Endothelial cell of umbilical vein (primary cell): ENCODE data around the gene MEOX1. TPM values are rescaled to one million over a fixed set of nuclear protein-coding genes. Genes with fewer than 3 reads are reported as not detected.

Experiments
- BruUV-seq: library from RNA; stranded (reverse); fragments of 400-500 nt; replicated peaks from 2 replicates; lab custom pipeline; 2021; lab: Mats Ljungman, UMichigan
- CTCF ChIA-PET: fragments of 300-600, 350-600 bp; sonication (Branson Sonifier 250); formaldehyde crosslinking; loops from one replicate; lab custom pipeline; 2021; ENCODE audit warnings: antibody characterized with exemption, inconsistent platforms; lab: Charles Lee
- POLR2A ChIA-PET: fragments of 300-600, 350-600 bp; sonication (Branson Sonifier 250); formaldehyde crosslinking; loops from one replicate; lab custom pipeline; 2021; ENCODE audit warnings: antibody characterized with exemption, inconsistent platforms; lab: Charles Lee
- DNase-seq: peaks from one replicate; pipeline ENCODE4 v3.0.0-alpha.2; 2011; ENCODE audit warnings: low read depth, low spot score
- FAIRE-seq: peaks from 2 replicates; lab custom pipeline; 2011; peaks lifted over from hg19 to GRCh38; lab: Jason Lieb, UNC
- H2AFZ ChIP-seq: 2 replicates; pipeline ENCODE4 v1.6.0; 2012; ENCODE audit warnings: low read depth, low read length, control low read depth, inconsistent platforms
- H3K27ac ChIP-seq: 2 replicates; pipeline ENCODE4 v1.5.1; 2011; ENCODE audit warnings: low read depth, mild to moderate bottlenecking, control low read depth, low read length, moderate library complexity; ENCODE audit not compliant: insufficient read depth
- H3K27me3 ChIP-seq, 2 experiments: 2 replicates each; pipeline versions ENCODE4 v1.6.0 to v1.6.1; 2011; ENCODE audit warnings: low read length in 2 of 2, mixed read lengths in 1 of 2; ENCODE audit not compliant: control insufficient read depth in 2 of 2, insufficient read depth in 2 of 2
- H3K36me3 ChIP-seq, 2 experiments: 2 replicates in 1 of 2; 3 replicates in 1 of 2; pipeline ENCODE4 v1.5.1; 2011; ENCODE audit warnings: low read length in 2 of 2, mild to moderate bottlenecking in 1 of 2, moderate library complexity in 1 of 2; ENCODE audit not compliant: control insufficient read depth in 2 of 2, insufficient read depth in 2 of 2; ENCODE audit errors: extremely low read depth in 1 of 2
- H3K4me1 ChIP-seq: 3 replicates; pipeline ENCODE4 v1.5.1; 2011; ENCODE audit warnings: mild to moderate bottlenecking, low read length; ENCODE audit not compliant: control insufficient read depth, insufficient read depth; ENCODE audit errors: extremely low read depth
- H3K4me2 ChIP-seq: 2 replicates; pipeline ENCODE4 v1.6.1; 2011; ENCODE audit warnings: low read length, control low read depth, mixed read lengths; ENCODE audit not compliant: insufficient read depth
- H3K4me3 ChIP-seq, 3 experiments: fragments of 200-600 bp in 1 of 3; sonication (generic), shearing (Covaris generic) in 1 of 3; replicated peaks in 1 of 3; 2 replicates each; pipeline ENCODE4 v1.5.1; 2011 to 2016; ENCODE audit warnings: control low read depth in 3 of 3, low read length in 3 of 3, mild to moderate bottlenecking in 2 of 3, inconsistent platforms in 1 of 3, low read depth in 1 of 3, moderate library complexity in 1 of 3; ENCODE audit not compliant: insufficient read depth in 1 of 3
- H3K79me2 ChIP-seq: 2 replicates; pipeline ENCODE4 v1.6.0; 2012; ENCODE audit warnings: low read length, inconsistent platforms; ENCODE audit not compliant: control insufficient read depth, insufficient read depth
- H3K9ac ChIP-seq: replicated peaks from 2 replicates; pipeline ENCODE3; 2011; ENCODE audit warnings: low read length, control low read depth; ENCODE audit not compliant: insufficient read depth; ENCODE audit errors: extremely low read depth
- H3K9me1 ChIP-seq: replicated peaks from 3 replicates; pipeline ENCODE4 v1.6.0; 2011; ENCODE audit warnings: mild to moderate bottlenecking, low read length; ENCODE audit not compliant: control insufficient read depth, insufficient read depth; ENCODE audit errors: extremely low read depth
- H3K9me3 ChIP-seq: replicated peaks from 2 replicates; pipeline ENCODE4 v1.5.1; 2012; ENCODE audit warnings: low read length, inconsistent platforms; ENCODE audit not compliant: control insufficient read depth, insufficient read depth
- H4K20me1 ChIP-seq: replicated peaks from 2 replicates; pipeline ENCODE3; 2011; ENCODE audit warnings: mild to moderate bottlenecking, low read length; ENCODE audit not compliant: control insufficient read depth, insufficient read depth; ENCODE audit errors: extremely low read depth
- EZH2 ChIP-seq: IDR thresholded peaks from 2 replicates; pipeline ENCODE4 v1.6.1; 2012; ENCODE audit warnings: borderline replicate concordance, low read depth, mild to moderate bottlenecking, moderate library complexity, low read length, inconsistent platforms; ENCODE audit not compliant: severe bottlenecking
- FOS ChIP-seq: IDR thresholded peaks from 2 replicates; pipeline ENCODE4 v1.6.1; 2011; ENCODE audit warnings: mild to moderate bottlenecking, low read length, moderate library complexity, borderline replicate concordance; ENCODE audit not compliant: insufficient read depth
- GATA2 ChIP-seq: IDR thresholded peaks from 2 replicates; pipeline ENCODE4 v1.7.0; 2011; ENCODE audit warnings: low read depth, mild to moderate bottlenecking, moderate library complexity, mixed read lengths, low read length; ENCODE audit not compliant: insufficient read length, insufficient read depth
- JUN ChIP-seq: IDR thresholded peaks from 2 replicates; pipeline ENCODE4 v1.6.1; 2011; ENCODE audit warnings: borderline replicate concordance, low read depth; ENCODE audit not compliant: insufficient read length, insufficient read depth
- MYC ChIP-seq: IDR thresholded peaks from one replicate; pipeline ENCODE4 v1.6.1; 2011; ENCODE audit warnings: mild to moderate bottlenecking, low read depth, low read length
- POLR2A ChIP-seq: IDR thresholded peaks from 2 replicates; pipeline ENCODE4 v1.6.1; 2012; ENCODE audit warnings: low read depth, mild to moderate bottlenecking, control low read depth, low read length
- POLR2AphosphoS5 ChIP-seq: IDR thresholded peaks from 2 replicates; pipeline ENCODE4 v1.6.1; 2012; ENCODE audit warnings: low read depth, mild to moderate bottlenecking, control low read depth, low read length, moderate library complexity; ENCODE audit not compliant: insufficient read depth
- dilution Hi-C: fragments of 300-500 bp; cut with MboI; formaldehyde crosslinking; loops from one replicate; pipeline ENCODE4 v1.15.0; 2019; ENCODE audit warnings: low sequenced_read_pairs; ENCODE audit not compliant: extremely low pct_ligation_motif_present
- intact Hi-C: fragments of 100-400 bp; cut with micrococcal nuclease; formaldehyde crosslinking; loops from one replicate; pipeline ENCODE4 v1.10.0; 2022
- polyA plus RNA-seq, 4 experiments: library from polyadenylated mRNA; depleted of rRNA in 3 of 4; stranded (reverse) in 3 of 4; unstranded in 1 of 4; fragments of >200 nt; gene quantifications; 2 replicates each; pipeline versions ENCODE4 v1.2.1 to v1.2.3, GENCODE V29; 2011 to 2012; ENCODE audit warnings: missing spikeins in 1 of 4
- total RNA-seq: library from RNA; stranded (reverse); gene quantifications from 2 replicates; pipeline ENCODE4 v1.2.3, GENCODE V29; 2021
- TF ChIP-seq, protein P1 (sequence below), 2 donors: IDR thresholded peaks; 1 replicate in 1 of 2; 2 replicates in 1 of 2; pipeline ENCODE4 v1.5.1; 2011; ENCODE audit warnings: low read length in 2 of 2, mild to moderate bottlenecking in 2 of 2, moderate library complexity in 2 of 2, control low read depth in 1 of 2, inconsistent platforms in 1 of 2, low read depth in 1 of 2; ENCODE audit not compliant: insufficient read depth in 1 of 2; ENCODE audit errors: extremely low read depth in 1 of 2
- TF ChIP-seq, protein P2 (sequence below): IDR thresholded peaks from 2 replicates; pipeline ENCODE4 v1.6.1; 2011; ENCODE audit not compliant: insufficient read depth, insufficient read length

MEOX1 gene
- total and polyA plus RNA-seq, 2 donors (not counting 3 experiments of a cell fraction or from before 2014, with no cell fraction given) = 0.06 TPM; not detected in 1

DNA sequence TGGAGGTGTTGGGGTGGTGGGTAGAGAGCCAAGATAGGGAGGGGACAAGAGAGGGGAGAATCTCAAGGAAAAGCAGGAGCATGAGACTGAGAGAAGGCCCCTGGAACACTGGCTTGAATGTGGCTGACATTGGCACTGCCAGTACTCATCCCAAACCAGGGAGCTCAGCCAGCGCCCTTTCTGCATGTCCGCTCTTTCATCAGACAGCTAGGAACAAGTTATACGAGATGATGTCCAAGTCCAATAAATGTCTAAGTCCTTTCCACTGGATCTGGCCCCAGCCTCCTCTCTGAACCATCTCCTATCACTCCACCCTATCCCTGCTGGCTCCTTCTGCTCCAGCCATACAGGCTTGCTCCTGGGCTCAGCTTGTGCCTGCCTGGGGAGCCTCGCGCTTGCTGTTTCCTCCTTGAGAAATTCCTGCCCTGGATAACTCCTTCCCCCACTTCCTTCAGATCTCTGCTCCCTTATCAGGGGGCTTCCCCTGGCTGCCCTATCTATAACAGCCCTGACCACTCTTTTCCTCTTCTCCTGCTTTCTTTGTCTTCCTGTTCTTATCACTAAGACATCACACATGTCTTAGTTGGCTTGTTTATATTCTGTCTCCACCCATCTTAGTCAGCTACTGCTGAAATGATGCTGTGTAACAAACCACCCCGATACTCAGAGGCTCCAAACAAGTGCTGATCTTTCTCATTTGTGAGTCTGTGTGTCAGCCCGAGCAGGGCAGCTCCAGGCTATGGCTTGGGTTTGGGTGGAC is 37.1 kb upstream of the MEOX1 start:
- Histone ChIP-seq H3K4me3 (no peak overlapping the region), H3K36me3 (no peaks in the 10 kb centered on the region), H3K79me2 (no peaks in the 10 kb centered on the region), H3K9ac (no peak overlapping the region), H3K4me2 (no peak overlapping the region), H3K9me3 (no peaks in the 10 kb centered on the region), H4K20me1 (no peaks in the 10 kb centered on the region), H2AFZ (no peak overlapping the region), H3K9me1 (no peaks in the 10 kb centered on the region), H3K27me3 (no peaks in the 10 kb centered on the region), H3K4me1 (no peaks in the 10 kb centered on the region), H3K27ac (no peak overlapping the region)
- TF ChIP-seq, protein P1, sequence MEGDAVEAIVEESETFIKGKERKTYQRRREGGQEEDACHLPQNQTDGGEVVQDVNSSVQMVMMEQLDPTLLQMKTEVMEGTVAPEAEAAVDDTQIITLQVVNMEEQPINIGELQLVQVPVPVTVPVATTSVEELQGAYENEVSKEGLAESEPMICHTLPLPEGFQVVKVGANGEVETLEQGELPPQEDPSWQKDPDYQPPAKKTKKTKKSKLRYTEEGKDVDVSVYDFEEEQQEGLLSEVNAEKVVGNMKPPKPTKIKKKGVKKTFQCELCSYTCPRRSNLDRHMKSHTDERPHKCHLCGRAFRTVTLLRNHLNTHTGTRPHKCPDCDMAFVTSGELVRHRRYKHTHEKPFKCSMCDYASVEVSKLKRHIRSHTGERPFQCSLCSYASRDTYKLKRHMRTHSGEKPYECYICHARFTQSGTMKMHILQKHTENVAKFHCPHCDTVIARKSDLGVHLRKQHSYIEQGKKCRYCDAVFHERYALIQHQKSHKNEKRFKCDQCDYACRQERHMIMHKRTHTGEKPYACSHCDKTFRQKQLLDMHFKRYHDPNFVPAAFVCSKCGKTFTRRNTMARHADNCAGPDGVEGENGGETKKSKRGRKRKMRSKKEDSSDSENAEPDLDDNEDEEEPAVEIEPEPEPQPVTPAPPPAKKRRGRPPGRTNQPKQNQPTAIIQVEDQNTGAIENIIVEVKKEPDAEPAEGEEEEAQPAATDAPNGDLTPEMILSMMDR (IDR thresholded peaks at IDR 0.05; ENCODE audit: extremely low read depth in 1 of 2, insufficient read depth in 1 of 2, low read depth in 1 of 2, low read length in 2 of 2) = no peak
- peak; percentile 76 for TF ChIP-seq GATA2
- intact Hi-C loops (no loop called here), dilution Hi-C loops (no loop called here)
- ChIA-PET CTCF (interaction anchor here (0.8 to 11.3 kb wide), 4 partner anchors 15 to 147 kb away, joined by 3 to 414 read pairs (median 6); partner anchors contain the start of gene SOST), POLR2A (no interaction called here)
- FAIRE-seq (no peak), DNase-seq (no peak)
- no TSS peak for BruUV-seq

GRCh38 chr17:43697937-43698336 is 36.2 kb upstream of the MEOX1 start:
- intact Hi-C loops (no loop called here), dilution Hi-C loops (no loop called here)
- H3K9ac ChIP-seq = no peak overlapping the region
- no peaks in the 10 kb centered on the region for H3K4me1 ChIP-seq
- H3K27me3 ChIP-seq = no peaks in the 10 kb centered on the region
- ChIA-PET POLR2A (no interaction called here), CTCF (interaction anchor here (0.9 to 11.3 kb wide), 7 partner anchors 16 to 148 kb away, joined by 3 to 414 read pairs (median 3); partner anchors contain the start of gene SOST)
- no peaks in the 10 kb centered on the region for H3K9me3 ChIP-seq
- BruUV-seq = no TSS peak
- no peak overlapping the region for H2AFZ ChIP-seq
- no peak overlapping the region for H3K4me3 ChIP-seq
- no peaks in the 10 kb centered on the region for H3K79me2 ChIP-seq
- no peak overlapping the region for H3K4me2 ChIP-seq
- FAIRE-seq = no peak
- no peaks in the 10 kb centered on the region for H4K20me1 ChIP-seq
- no peak overlapping the region for H3K27ac ChIP-seq
- H3K9me1 ChIP-seq = no peaks in the 10 kb centered on the region
- no peak for DNase-seq
- TF ChIP-seq POLR2A (no peak), POLR2AphosphoS5 (no peak), JUN (no peak), GATA2 (no peak), MYC (no peak), FOS (no peak), EZH2 (no peak)
- TF ChIP-seq, protein P1 (IDR thresholded peaks at IDR 0.05; ENCODE audit: extremely low read depth in 1 of 2, insufficient read depth in 1 of 2, low read depth in 1 of 2, low read length in 2 of 2) = no peak
- TF ChIP-seq, protein P2, sequence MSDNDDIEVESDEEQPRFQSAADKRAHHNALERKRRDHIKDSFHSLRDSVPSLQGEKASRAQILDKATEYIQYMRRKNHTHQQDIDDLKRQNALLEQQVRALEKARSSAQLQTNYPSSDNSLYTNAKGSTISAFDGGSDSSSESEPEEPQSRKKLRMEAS = no peak
- no peaks in the 10 kb centered on the region for H3K36me3 ChIP-seq
